Uterus (tissue), 4 donors: ENCODE measurements around the gene NAA10. TPM values are rescaled to one million over a fixed set of nuclear protein-coding genes. Genes with fewer than 3 reads are reported as not detected.

Experiments
- DNase-seq, 2 donors: peaks; one replicate each; pipeline ENCODE4 v3.0.0-alpha.2; 2019 to 2020
- H3K27ac ChIP-seq, 2 donors: fragments of 200-600 bp; sonication (generic); 1 replicate in 1 of 2; 2 replicates in 1 of 2; pipeline ENCODE4 v1.5.1; 2016 to 2018
- H3K27me3 ChIP-seq, 2 donors: fragments of 200-600 bp; sonication (generic); one replicate each; pipeline ENCODE4 v1.5.1; 2018 to 2019; ENCODE audit warnings: control low read depth in 1 of 2
- H3K36me3 ChIP-seq, 2 donors: fragments of 200-600 bp; sonication (generic); one replicate each; pipeline ENCODE4 v1.5.1; 2019; ENCODE audit warnings: control low read depth in 1 of 2
- H3K4me1 ChIP-seq, 2 donors: fragments of 200-600 bp; sonication (generic); one replicate each; pipeline ENCODE4 v1.5.1; 2018 to 2019; ENCODE audit warnings: control low read depth in 1 of 2
- H3K4me3 ChIP-seq, 2 donors: fragments of 200-600 bp; sonication (generic); 1 replicate in 1 of 2; 2 replicates in 1 of 2; pipeline ENCODE4 v1.5.1; 2018 to 2019; ENCODE audit warnings: mild to moderate bottlenecking in 1 of 2
- H3K9me3 ChIP-seq, 2 donors: fragments of 200-600 bp; sonication (generic); one replicate each; pipeline ENCODE4 v1.5.1; 2019; ENCODE audit warnings: control low read depth in 1 of 2
- CTCF ChIP-seq, 4 experiments: fragments of 200-600 bp in 2 of 4; fragments of 450-650 bp in 2 of 4; sonication (generic) in 2 of 4; IDR thresholded peaks; one replicate each; pipeline ENCODE4 v1.5.1; 2016 to 2019; ENCODE audit warnings: antibody characterized with exemption in 4 of 4, mild to moderate bottlenecking in 2 of 4, moderate library complexity in 1 of 4
- POLR2A ChIP-seq, 2 donors: fragments of 450-650 bp; IDR thresholded peaks; one replicate each; pipeline ENCODE4 v1.6.1; 2016; ENCODE audit warnings: antibody characterized with exemption in 2 of 2, mild to moderate bottlenecking in 1 of 2, moderate library complexity in 1 of 2
- intact Hi-C: fragments of 100-400 bp; cut with DNase I; formaldehyde crosslinking; loops from one replicate; pipeline ENCODE4 v1.15.1; 2023; ENCODE audit warnings: low total_unique reads
- microRNA-seq: library from miRNA; unstranded; fragments of <30 nt; microRNA quantifications from one replicate; pipeline ENCODE4, GENCODE V29; 2016; ENCODE audit warnings: borderline microRNAs expressed, borderline replicate concordance
- small RNA-seq: library from RNA; depleted of rRNA; stranded (forward); fragments of <200 nt; gene quantifications from one replicate; pipeline ENCODE3, GENCODE V24; 2016
- total RNA-seq, 4 donors: library from RNA; depleted of rRNA in 3 of 4; stranded (reverse); fragments of >200 nt in 3 of 4; gene quantifications; one replicate each; pipeline versions ENCODE4 v1.1.0 to v1.2.4, GENCODE V29; 2014 to 2023
- donor health status: DM: yes; HTN: yes; CAD: no.

NAA10 gene
- total RNA-seq, 4 donors from 2014 or later: 37.9 to 198 (median 109) TPM

- Histone ChIP-seq H3K9me3 (no peaks in the 10 kb centered on the region), H3K27ac (no peak overlapping the region), H3K4me1 (peaks cover 0 to 4% of the 10 kb centered on the region in 2 donors), H3K4me3 (no peak overlapping the region), H3K36me3 (no peaks in the 10 kb centered on the region), H3K27me3 (peaks cover 0 to 35% of the 10 kb centered on the region in 2 donors)
- TF ChIP-seq POLR2A (IDR thresholded peaks at IDR 0.05): no peak
- no peak for TF ChIP-seq CTCF (IDR thresholded peaks at IDR 0.05)
- DNase-seq: no peak
- intact Hi-C loops: no loop called here
Measured at GRCh38 chrX:153881281-153881680, 53.6 kb downstream of the NAA10 start.

- Histone ChIP-seq H3K36me3 (no peaks in the 10 kb centered on the region), H3K4me1 (peaks cover 0 to 2% of the 10 kb centered on the region in 2 donors), H3K9me3 (no peaks in the 10 kb centered on the region), H3K27me3 (peaks cover 0 to 34% of the 10 kb centered on the region in 2 donors), H3K27ac (no peak overlapping the region), H3K4me3 (no peak overlapping the region)
- intact Hi-C loops: no loop called here
- no peak for DNase-seq
- TF ChIP-seq POLR2A (IDR thresholded peaks at IDR 0.05) (no peak), CTCF (IDR thresholded peaks at IDR 0.05) (no peak)
Measured at GRCh38 chrX:153880440-153880815, 54.4 kb downstream of the NAA10 start.

GRCh38 chrX:153879741-153880439 lies 54.9 kb downstream of the NAA10 start:
- Histone ChIP-seq H3K9me3 (no peaks in the 10 kb centered on the region), H3K27ac (no peak overlapping the region), H3K27me3 (peaks cover 0 to 29% of the 10 kb centered on the region in 2 donors), H3K4me3 (no peak overlapping the region), H3K4me1 (no peaks in the 10 kb centered on the region), H3K36me3 (no peaks in the 10 kb centered on the region)
- TF ChIP-seq POLR2A (IDR thresholded peaks at IDR 0.05) (no peak), CTCF (IDR thresholded peaks at IDR 0.05) (no peak)
- no peak for DNase-seq
- intact Hi-C loops: no loop called here

Small RNA genes within 50 kb of the gene (microRNA-seq; reads per million reads assigned to microRNA genes)
- gene MIR3202-1: not detected
- not detected for gene MIR3202-2

Small RNA genes within 50 kb of the gene (small RNA-seq; reads per million reads assigned to genes)
- not detected for gene MIR3202-1

Other genes starting within 250 kb of the NAA10 start
- 10 to 100 TPM in 2 of 4 donors, 1 to 10 TPM in 2; 4.7 to 40.3 (median 11.2) TPM for gene SLC6A8, start 247.1 kb downstream of the NAA10 start, total RNA-seq
- 100 to 1,000 TPM in 2 of 4 donors, 10 to 100 TPM in 2; 86.6 to 177 (median 102) TPM for gene BCAP31, start 210.7 kb downstream of the NAA10 start, total RNA-seq
- 10 to 100 TPM in 3 of 4 donors, 1 to 10 TPM in 1; 2.9 to 24.9 (median 13.1) TPM for gene ABCD1, start 210.2 kb downstream of the NAA10 start, total RNA-seq
- 10 to 100 TPM in 1 of 4 donors, 1 to 10 TPM in 3; 1.5 to 50.7 (median 5.1) TPM for gene PLXNB3, start 170.8 kb downstream of the NAA10 start, total RNA-seq
- gene SRPK3, start 154.0 kb downstream of the NAA10 start, total RNA-seq: 10 to 100 TPM in 1 of 4 donors, 1 to 10 TPM in 2, under 1 TPM in 1; 0.76 to 13.8 (median 5.5) TPM
- 10 to 100 TPM; 48.4 to 88.5 (median 67.2) TPM for gene IDH3G, start 140.7 kb downstream of the NAA10 start, total RNA-seq
- 100 to 1,000 TPM in 2 of 4 donors, 10 to 100 TPM in 2; 26.9 to 633 (median 103) TPM for gene SSR4, start 140.4 kb downstream of the NAA10 start, total RNA-seq
- 10 to 100 TPM in 3 of 4 donors, 1 to 10 TPM in 1; 2.6 to 21.3 (median 16.8) TPM for gene PDZD4, start 104.5 kb downstream of the NAA10 start, total RNA-seq
- gene L1CAM, start 48.9 kb downstream of the NAA10 start, total RNA-seq: 1 to 10 TPM in 2 of 4 donors, under 1 TPM in 1, not detected in 1; 0.26 to 5.1 (median 2.8) TPM
- 1 to 10 TPM in 2 of 4 donors, under 1 TPM in 1, not detected in 1; 0.35 to 5.2 (median 4.4) TPM for gene AVPR2, start 30.4 kb downstream of the NAA10 start, total RNA-seq
- 10 to 100 TPM in 2 of 4 donors, 1 to 10 TPM in 2; 5.1 to 28.3 (median 15.8) TPM for gene ARHGAP4, start 8.8 kb downstream of the NAA10 start, total RNA-seq
- gene RENBP, start 9.6 kb upstream of the NAA10 start, total RNA-seq: 1 to 10 TPM in 3 of 4 donors, under 1 TPM in 1; 0.77 to 5.9 (median 2.6) TPM
- 10 to 100 TPM; 20.9 to 65.7 (median 37.3) TPM for gene HCFC1, start 36.8 kb upstream of the NAA10 start, total RNA-seq
- gene TMEM187, start 37.7 kb upstream of the NAA10 start, total RNA-seq: 1 to 10 TPM in 3 of 4 donors, not detected in 1; 2.5 to 9.6 (median 6.2) TPM
- gene IRAK1, start 84.9 kb upstream of the NAA10 start, total RNA-seq: 10 to 100 TPM in 3 of 4 donors, 1 to 10 TPM in 1; 9.7 to 52.6 (median 35.8) TPM
- gene MECP2, start 162.7 kb upstream of the NAA10 start, total RNA-seq: 100 to 1,000 TPM in 1 of 4 donors, 10 to 100 TPM in 3; 29.7 to 106 (median 50.6) TPM
- not detected for gene OPN1LW, start 209.2 kb upstream of the NAA10 start, total RNA-seq
- gene OPN1MW, start 247.6 kb upstream of the NAA10 start, total RNA-seq: not detected